NOMO-1 treated with dmso at 0.1 percent for 144 hours (cell line): ENCODE results near the gene TNS1.
"Not testable (repeated sequence)": the region's sequence is repeated elsewhere in the genome, so short reads cannot be mapped to it uniquely, and the experiment has no call there.

Source experiments
- DNase-seq: peaks from one replicate; lab custom pipeline; 2025; ENCODE audit not compliant: unreplicated experiment; lab: John Stamatoyannopoulos, UW

Gene TNS1

DNA sequence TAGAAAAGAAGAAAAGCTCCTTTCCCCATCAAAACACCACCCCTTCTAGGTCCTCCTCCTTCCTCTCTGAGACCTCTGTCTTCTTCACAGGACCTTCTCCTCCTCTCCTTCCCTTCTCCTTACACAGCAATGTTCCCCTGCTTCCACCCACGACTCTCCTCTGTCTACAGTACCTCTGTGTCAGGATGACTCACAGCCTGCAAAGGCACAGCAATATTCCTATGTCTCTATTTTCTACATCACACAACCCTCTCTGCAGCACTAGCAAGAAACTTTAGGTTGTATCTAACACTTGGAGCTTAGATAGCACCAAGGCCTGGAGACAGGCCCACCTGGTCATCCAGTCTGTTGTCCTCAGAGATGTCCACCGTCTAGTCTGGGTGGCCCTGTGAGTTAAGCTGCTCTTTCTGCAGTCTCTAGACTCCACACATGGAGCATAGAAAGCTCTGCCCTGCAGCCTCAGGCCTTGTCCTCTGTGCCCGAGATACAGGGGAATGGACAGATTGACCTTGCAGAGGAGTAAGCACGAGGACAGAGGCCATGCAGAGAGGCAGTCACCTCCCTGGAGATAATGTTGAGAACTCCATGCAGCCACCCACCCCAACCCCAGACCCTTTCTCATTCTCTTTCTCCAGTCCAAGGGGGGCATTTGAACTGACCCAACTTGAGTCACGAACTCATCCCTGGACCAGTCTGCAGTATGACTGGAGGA lies 212.0 kb downstream of the TNS1 start:
- no peak for DNase-seq

DNA sequence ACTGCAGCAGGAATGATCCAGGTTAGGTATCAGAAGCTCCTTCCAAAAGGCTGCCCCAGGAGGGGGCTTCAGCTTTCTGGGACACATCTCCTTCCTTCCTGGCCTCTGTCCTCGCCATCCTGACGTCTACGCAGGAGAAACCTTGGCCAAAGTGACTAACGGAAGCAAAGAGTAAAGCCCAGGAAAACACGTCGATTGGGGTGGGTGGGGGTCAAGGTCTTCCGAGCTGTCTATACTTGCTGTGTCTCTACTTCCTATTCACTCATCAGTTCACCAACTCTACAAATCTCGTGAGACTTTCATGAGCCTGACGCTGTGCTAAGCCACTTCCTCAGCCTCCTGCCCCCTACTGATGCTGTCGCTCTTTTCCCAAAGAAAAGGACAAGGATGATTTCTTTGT lies 212.6 kb downstream of the TNS1 start:
- DNase-seq, result peak; percentile 40

DNA sequence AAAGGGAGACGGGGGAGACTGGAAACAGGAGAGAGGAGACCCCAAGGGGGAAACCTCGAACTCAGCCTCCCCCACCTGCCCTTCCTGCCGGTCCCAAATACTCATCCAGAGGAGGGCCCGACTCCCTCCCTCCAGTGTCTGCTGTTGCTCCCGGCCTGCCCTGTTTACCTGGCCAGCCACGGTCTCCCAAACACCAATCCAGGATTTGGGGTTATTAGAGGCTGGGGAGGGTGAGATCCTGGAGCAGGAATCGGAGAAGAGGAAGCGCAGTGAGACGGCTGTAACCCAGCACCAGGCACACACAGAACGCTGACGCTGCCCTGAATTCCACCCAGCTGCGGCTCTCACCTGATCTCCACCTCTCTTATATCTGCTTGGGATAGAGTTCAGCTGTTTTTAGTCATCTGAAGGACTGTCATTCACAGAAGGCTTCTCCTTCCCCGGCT lies 213.0 kb downstream of the TNS1 start:
- DNase-seq, result no peak

DNA sequence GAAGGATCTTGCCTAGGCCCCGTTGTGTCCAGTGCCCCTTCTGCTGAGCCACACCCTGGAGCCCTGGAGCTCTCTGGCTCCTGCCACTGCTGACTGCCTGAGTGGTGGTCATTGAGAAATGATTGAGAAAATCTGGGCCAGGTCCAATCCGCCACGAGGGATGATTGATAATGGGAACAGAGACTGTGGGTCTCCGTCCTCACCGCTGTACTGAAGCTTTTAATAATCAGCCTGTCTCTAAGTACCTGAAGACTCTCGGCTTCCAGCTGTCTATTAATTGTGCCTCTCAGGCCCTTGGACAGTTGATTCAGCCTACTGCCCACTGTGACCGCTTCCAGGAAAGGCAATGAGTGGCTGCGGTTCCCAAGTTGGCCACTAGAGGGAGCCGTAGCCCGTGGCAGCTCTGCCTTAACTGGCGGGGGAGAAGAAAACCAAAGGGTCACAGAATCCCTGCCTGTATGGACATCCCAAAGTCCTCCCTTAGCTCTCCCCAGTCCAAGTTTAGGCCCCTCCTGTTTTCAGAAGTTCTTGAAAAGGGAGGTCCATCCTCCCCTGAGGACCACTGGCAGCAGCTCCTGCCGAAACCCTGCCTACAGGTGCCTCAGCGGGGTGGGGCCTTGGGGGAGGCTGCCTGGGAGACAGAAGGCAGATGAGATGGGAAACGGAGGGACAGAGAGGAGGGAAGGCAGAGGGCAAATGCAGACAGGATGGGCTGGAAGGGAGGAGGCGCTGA lies 213.6 kb downstream of the TNS1 start:
- DNase-seq, result peak; percentile 47

DNA sequence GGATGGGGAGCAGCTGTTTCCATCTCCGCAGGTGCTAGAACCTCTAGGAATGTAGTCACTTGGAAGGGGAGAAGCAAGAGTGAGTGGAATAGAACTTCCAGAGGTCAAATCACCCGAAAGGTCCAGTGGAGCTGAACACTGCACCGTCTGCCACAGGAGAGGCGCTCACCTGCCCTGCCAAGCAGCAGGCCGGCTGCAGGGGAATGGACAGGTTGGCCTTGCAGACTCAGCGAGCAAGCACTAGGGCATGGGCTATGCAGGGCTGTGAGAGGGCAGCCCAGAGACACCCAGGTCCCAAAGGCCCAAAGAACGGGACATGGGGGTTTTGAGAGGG lies 214.2 kb downstream of the TNS1 start:
- no peak for DNase-seq

DNA sequence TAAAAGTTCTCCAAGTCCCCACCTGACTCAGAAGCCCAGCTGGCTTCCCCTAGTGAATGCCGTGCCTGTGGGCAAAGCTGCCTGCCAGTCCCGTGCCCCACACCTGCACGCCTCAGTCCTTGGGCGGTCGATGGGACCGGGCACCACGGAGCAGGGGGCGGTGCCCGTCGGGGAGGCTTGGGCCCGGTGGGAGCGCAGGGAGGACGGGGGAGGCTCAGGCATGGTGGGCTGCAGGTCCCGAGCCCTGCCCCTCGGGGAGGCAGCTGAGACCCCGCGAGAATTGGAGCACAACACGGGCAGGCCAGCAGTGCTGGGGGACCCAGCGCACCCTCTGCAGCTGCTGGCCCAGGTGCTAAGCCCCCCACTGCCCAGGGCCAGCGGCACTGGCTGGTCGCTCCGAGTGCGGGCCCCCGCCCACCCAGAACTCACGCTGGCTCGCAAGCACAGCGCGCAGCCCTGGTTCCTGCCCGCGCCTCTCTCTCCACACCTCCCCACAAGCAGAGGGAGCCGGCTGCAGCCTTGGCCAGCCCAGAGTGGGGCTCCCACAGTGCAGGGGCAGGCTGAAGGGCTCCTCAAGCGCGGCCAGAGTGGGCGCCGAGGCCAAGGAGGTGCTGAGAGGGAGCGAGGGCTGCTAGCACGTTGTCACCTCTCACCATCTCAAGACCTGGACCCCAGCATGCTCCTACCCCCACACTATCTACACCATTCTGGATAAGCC lies 215.5 kb downstream of the TNS1 start:
- DNase-seq, result no peak

DNA sequence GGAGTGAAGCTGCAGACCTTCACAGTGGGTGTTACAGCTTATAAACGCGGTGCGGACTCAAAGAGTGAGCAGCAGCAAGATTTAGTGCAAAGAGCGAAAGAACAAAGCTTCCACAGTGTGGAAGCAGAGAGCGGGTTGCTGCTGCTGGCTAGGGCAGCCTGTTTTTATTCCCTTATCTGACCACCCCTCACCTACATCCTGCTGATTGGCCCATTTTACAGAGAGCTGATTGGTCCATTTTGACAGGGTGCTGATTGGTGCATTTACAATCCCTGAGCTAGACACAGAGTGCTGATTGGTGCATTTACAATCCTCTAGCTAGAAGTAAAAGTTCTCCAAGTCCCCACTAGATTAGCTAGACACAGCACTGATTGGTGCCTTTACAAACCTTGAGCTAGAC lies 216.2 kb downstream of the TNS1 start:
- DNase-seq, result not testable (repeated sequence)

DNA sequence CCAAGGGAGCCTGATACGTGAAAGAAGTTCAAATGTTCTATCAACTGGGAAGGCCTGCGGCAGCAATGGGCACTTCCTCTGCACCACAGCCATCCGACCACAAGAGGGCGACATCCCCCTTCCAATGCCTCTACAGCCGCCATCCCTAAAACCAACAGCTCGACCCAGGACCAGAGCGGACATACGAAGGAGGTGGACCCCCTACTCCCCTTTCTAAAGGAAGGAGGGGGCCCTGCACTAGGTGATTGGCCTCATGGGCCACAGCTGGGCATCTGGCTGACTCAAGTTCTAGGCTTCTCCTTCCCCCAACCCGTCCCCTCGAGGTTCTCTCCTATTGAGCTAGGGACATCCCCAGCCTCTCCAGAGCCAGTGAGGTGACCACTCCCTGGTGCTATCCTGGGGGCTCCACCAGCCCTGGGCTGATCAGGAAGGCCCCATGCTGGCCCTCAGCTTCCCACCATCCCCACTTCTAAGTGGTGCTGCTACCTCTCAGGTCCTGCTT lies 217.2 kb downstream of the TNS1 start:
- peak; percentile 41 for DNase-seq

DNA sequence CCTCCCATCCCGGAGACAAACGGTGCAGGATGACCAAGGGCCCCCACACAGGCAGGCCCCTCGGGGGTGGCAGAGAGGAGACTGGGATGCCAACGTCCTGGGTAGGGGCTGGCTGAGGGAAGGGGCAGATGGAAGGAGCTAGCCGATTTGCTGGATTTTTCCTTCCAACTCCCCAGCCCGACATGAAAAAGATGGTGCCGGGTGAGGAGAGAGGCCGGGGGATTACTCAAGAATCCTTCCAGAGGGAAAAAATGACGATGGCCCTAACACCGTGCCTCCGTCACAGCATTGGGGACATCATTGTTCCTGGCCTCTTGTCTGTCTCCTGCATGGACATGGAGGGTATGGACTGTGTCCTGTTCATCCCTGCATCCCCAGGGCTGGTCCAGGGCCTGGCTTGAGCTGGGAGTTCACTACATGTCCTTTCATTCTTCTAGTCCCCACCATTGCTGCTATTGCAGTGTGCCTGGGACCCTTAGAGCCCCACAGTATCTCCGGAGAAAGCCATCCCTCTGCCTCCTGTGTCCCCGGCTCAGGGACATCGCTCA lies 217.7 kb downstream of the TNS1 start:
- DNase-seq, result no peak

DNA sequence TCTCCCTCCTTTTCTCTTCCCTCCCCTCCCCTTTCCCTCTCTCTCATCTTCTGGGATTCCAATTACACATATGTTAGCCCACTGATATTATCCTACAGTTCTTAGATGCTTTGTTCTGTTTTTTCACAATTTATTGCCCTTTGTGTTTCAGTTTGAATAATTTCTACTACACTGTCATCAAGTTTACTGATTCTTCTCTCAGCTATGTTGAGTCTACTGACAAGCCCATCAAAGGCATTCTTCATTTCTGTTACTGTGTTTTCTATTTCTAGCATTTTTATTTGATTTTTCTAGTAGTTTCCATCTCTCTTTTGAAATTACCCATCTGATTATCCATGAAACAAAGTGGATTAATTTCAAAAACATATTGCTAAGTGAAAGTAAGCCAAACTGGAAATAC lies 219.6 kb downstream of the TNS1 start:
- DNase-seq, result no peak

DNA sequence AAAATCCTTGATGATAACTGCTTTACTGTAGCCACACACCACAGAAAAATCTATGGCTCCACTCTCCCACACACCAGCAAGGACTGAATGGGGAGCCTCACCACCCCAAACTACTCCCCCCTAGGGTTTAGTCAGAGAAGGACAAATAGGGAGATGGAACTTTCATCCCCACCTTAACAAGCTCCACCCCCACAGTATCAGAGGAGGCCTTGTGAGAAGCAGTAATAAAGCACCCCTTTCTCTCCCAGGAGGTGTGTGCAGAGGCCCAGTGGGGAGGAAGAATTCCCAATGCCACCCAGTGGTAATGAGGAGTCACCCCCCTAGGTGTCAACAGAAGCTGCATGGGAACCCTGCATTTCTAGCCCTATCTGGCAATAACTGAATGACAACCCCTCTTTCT lies 224.9 kb downstream of the TNS1 start:
- no peak for DNase-seq

DNA sequence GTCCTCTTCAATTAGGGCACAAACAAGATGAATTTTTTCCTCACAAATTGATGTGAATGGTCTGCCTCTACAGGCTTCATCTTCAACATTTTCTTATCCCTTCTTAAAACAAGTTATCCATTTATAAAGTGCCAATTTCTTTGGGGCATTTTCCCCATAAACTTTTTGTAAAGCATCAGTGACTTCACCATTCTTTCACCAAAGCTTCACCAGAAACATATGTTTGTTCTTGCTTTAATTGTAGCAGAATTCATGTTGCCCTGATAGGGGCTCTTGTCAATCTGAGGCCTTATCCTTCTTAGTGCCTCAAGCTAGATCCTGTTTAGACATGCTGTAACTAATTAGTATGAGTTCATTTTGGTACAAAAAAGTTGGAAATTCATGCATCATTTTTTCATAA lies 226.2 kb downstream of the TNS1 start:
- no peak for DNase-seq

DNA sequence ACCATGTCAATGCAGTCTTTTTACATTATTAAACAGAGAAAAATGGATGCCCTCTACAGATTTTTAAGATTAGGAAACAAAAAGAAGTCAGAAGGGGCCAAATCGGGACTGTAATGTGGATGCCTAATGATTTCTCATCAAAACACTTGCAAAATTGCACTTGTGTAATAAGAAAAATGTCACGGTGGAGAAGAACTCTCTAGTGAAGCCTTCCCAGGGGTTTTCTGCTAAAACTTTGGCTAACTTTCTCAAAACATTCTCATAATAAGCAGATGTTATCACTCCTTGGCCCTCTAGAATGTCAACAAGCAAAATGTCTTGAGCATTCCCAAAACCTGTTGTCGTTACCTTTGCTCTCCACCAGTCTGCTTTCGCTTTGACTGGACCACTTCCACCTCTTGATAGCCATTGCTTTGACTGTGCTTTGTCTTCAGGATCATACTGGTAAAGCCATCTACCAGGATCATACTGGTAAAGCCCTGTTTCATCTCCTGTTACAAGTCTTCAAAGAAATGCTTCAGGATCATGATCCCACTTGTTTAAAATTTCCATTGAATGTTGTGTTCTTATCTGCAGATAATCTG lies 226.8 kb downstream of the TNS1 start:
- no peak for DNase-seq

DNA sequence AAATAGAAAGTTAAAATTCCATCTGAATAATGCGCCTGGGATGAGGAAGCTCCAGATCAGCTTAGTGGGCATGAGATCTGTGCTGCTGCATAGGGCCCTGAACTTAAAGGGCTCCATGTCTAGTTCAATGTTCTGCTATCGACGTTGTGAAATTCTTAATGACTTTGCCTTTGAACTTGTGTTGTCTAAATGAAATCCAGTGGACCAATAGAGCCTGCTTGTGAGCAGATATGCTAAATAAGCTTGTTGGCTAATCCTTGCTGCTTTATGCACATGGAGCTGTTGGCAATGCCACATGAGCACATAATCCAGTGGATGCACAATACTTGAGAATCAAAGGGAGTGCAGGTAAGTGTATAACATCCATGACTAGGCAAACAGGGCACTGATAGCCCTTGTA lies 228.6 kb downstream of the TNS1 start:
- DNase-seq, result no peak

DNA sequence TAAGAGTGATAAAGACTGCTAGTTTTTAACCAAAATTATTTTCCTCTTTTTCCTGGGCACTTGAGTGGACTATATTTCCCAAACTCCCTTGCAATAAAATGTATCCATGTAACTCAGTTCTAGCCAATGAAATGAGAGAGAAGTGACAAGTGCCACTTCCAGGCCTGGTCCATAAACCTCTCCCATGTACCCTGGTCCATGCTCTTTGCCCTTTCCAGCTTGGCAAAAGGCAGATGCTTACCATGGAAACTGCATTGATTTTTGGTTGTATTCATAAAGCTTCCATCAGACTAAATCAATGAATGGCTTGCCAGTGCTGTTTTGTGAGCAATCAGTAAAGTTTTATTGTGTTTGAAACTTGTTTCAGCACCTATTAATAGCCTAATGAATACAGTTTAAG lies 229.3 kb downstream of the TNS1 start:
- no peak for DNase-seq

DNA sequence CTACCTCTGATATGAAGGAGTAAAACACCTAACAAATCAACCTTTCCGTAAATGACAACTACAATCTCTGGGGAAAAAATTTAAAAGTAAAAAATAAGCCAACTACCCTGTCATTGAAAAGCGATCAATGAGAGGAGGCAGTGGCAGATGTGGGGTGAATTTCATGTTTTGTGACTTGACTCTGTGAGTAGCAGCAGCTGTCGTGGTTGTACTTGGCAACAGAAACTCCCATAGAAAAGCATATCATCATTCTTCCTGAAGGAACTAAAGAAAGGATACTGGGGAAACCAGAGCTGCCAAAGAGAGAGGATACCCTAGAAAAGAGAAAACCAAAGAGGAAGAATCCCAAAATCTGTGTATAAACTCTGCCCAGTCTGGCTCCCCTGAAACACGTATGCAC lies 236.4 kb downstream of the TNS1 start:
- DNase-seq, result no peak

DNA sequence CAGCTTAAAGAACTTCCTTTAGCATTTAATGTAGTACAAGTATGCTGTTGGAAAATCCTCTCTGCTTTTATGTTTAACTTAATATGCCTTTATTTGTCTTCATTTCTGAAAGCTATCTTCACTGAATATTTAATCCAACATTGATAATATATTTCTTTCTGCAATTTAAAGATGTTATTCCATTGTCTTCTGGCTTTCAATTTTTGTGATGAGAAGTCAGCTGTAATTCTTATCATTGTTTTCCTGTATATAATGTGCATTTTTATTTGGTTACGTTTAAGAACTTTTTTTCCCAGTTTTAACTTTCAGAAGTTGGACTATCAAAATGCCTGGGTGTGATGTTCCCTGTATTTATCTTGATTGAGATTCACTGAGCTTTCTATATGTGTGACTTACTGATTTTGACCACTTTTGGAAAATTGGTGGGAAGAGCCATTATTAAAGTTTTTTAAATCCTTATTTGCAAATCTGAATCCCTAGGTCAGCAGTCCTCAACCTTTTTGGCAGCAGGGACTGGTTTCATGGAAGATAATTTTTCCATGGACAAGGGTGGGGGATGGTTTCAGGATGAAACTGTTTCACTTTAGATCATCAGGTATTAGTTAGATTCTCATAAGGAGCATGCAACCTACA lies 241.0 kb downstream of the TNS1 start:
- DNase-seq, result no peak

DNA sequence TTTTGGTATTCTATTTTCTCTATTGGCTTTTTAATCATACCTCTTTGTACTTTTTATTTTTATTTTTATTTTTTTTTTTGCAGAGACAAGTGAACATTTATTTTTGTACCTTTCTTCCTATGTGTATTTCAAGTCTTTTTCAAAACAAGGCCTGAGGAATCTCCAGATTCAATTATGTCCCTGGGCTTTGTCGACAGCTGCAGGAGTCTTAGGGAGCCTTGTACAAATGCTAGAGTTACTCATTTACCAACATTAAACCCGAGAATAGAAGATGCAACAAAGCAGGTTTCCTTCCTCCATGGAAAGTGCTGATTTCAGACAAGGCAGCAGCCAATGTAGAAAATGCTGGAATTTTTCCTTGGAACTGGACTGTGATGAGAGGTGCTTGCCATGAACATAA lies 242.8 kb downstream of the TNS1 start:
- DNase-seq, result no peak

DNA sequence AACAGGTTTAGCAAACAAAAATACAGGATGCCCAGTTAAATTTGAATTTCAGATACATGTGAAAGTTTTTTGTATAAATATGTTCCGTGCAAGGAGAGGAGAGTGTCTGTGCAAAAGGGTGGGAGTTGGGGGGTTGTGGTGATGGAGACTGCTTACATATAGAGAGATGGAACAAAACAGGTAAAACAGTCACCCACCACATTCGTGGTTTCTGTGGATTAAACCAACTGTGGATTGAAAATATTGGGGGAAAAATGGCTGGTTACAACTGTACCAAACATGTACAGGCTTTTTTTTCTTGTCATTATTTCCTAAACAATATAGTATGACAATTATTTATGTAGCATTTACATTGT lies 245.7 kb downstream of the TNS1 start:
- no peak for DNase-seq

DNA sequence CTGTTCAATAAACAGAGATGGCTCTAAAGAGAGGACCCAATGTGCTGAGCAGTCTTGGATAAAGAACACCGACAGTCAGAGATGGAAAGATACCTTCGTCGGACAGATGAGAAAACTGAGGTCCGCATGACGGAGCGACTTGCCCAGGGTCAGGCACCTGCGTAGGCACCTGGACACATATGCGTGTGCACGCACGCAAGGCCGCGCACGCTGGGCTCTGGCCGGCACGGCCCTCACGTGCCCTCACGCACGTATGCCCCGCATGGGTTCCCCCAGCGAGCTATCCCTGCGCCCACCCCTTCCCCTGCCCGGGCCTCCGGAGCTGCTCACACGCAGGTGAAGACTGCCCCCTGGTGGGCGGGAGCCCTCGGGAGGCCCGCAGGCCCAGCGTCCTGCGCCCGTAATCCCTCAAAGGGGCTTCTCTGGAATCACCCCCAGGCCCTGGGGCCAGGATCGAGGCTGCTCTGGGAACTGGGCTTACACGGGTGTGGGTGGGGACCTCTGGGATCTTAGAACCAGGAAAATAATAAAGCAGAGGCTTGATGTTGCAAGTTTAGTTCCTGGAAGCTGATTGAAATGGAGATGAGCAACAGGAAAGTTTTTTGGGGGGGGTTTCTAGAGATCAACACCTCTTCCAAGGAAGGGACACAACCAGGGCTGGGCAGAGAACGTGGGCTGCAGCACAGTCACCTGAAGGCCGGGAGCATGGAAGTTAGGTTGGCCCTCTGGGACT lies 246.3 kb downstream of the TNS1 start:
- DNase-seq, result no peak
